ENCODE data around the gene C9orf50. TPM values are rescaled to one million over a fixed set of nuclear protein-coding genes. Genes with fewer than 3 reads are reported as not detected.
A peak's percentile ranks its signal among the peaks of the same experiment; 100 is the strongest.
"Not testable (repeated sequence)": the region's sequence is repeated elsewhere in the genome, so short reads cannot be mapped to it uniquely, and the experiment has no call there.

Gene C9orf50
- total and polyA plus RNA-seq, 10 donors: 0.12 to 0.46 (median 0.19) TPM; not detected in 6

GRCh38 chr9:129596541-129597331 is 24.2 kb downstream of the C9orf50 start:
- peak overlapping the region in 4 of 8 donors; percentile 22 to 63 (median 29) for H3K4me3 ChIP-seq
- TF ChIP-seq CTCF (IDR thresholded peaks at IDR 0.05 in 8 of 11, conservative IDR thresholded peaks at IDR 0.05 in 3 of 11) (no peak), POLR2AphosphoS5 (IDR thresholded peaks at IDR 0.05) (peak in 2 of 3 donors; percentile 55 to 73)
- no peaks in the 10 kb centered on the region for H3K9me3 ChIP-seq
- peaks cover 0 to 52% (median 19%) of the 10 kb centered on the region in 7 donors for H3K27me3 ChIP-seq (replicated peaks in 1 of 7)
- peaks cover 13 to 47% (median 32%) of the 10 kb centered on the region in 6 donors for H3K4me1 ChIP-seq
- peak overlapping the region; percentile 32 to 85 (median 80) for H3K27ac ChIP-seq
- WGBS, 5 donors: 39 to 54% (median 46%) methylated on average over 26 to 33 of the region's 33 CpGs
- no peaks in the 10 kb centered on the region for H3K36me3 ChIP-seq
- no peak for DNase-seq
- intact Hi-C loops (cut with DNase I; ENCODE audit: low total_unique reads): no loop called here

- DNase-seq: no peak
- Histone ChIP-seq H3K4me1 (peaks cover 13 to 47% (median 32%) of the 10 kb centered on the region in 6 donors), H3K27me3 (replicated peaks in 1 of 7) (peaks cover 0 to 48% (median 19%) of the 10 kb centered on the region in 7 donors), H3K27ac (peak overlapping the region in 6 of 8 donors; percentile 35 to 85 (median 82)), H3K36me3 (no peaks in the 10 kb centered on the region), H3K9me3 (no peaks in the 10 kb centered on the region), H3K4me3 (no peak overlapping the region)
- intact Hi-C loops (cut with DNase I; ENCODE audit: low total_unique reads): no loop called here
- TF ChIP-seq POLR2AphosphoS5 (IDR thresholded peaks at IDR 0.05) (no peak), CTCF (IDR thresholded peaks at IDR 0.05 in 8 of 11, conservative IDR thresholded peaks at IDR 0.05 in 3 of 11) (no peak), POLR2A (IDR thresholded peaks at IDR 0.05) (no peak)
- 42 to 62% (median 53%) methylated on average over 6 of the region's 6 CpGs for WGBS, 5 donors
Observed at GRCh38 chr9:129595903-129596540, 24.9 kb downstream of the C9orf50 start.

- TF ChIP-seq CTCF (IDR thresholded peaks at IDR 0.05 in 8 of 11, conservative IDR thresholded peaks at IDR 0.05 in 3 of 11) (no peak), POLR2AphosphoS5 (IDR thresholded peaks at IDR 0.05) (no peak), POLR2A (IDR thresholded peaks at IDR 0.05) (no peak)
- H3K27ac ChIP-seq: peak overlapping the region in 5 of 8 donors; percentile 16 to 85 (median 79)
- H3K36me3 ChIP-seq: no peaks in the 10 kb centered on the region
- intact Hi-C loops (cut with DNase I; ENCODE audit: low total_unique reads): no loop called here
- WGBS, 5 donors: 29 to 68% (median 42%) methylated on average over 5 of the region's 5 CpGs
- no peak for DNase-seq
- no peak overlapping the region for H3K4me3 ChIP-seq
- H3K9me3 ChIP-seq: no peaks in the 10 kb centered on the region
- peaks cover 13 to 47% (median 32%) of the 10 kb centered on the region in 6 donors for H3K4me1 ChIP-seq
- H3K27me3 ChIP-seq (replicated peaks in 1 of 7): peaks cover 0 to 41% (median 19%) of the 10 kb centered on the region in 7 donors
Observed at GRCh38 chr9:129595311-129595741, 25.6 kb downstream of the C9orf50 start.

- Histone ChIP-seq H3K36me3 (no peaks in the 10 kb centered on the region), H3K27ac (peak overlapping the region in 2 of 8 donors; percentile 80 to 85), H3K4me1 (peaks cover 13 to 47% (median 32%) of the 10 kb centered on the region in 6 donors), H3K9me3 (no peaks in the 10 kb centered on the region), H3K4me3 (no peak overlapping the region), H3K27me3 (replicated peaks in 1 of 7) (peaks cover 0 to 40% (median 19%) of the 10 kb centered on the region in 7 donors)
- DNase-seq: no peak
- intact Hi-C loops (cut with DNase I; ENCODE audit: low total_unique reads): no loop called here
- WGBS, 5 donors: 33 to 68% (median 44%) methylated on average over 7 of the region's 7 CpGs
- TF ChIP-seq POLR2A (IDR thresholded peaks at IDR 0.05): no peak
- no peak for TF ChIP-seq CTCF (IDR thresholded peaks at IDR 0.05 in 8 of 11, conservative IDR thresholded peaks at IDR 0.05 in 3 of 11)
- TF ChIP-seq POLR2AphosphoS5 (IDR thresholded peaks at IDR 0.05): no peak
Observed at GRCh38 chr9:129594632-129595031, 26.3 kb downstream of the C9orf50 start.

- H3K36me3 ChIP-seq; H3K27ac ChIP-seq; DNase-seq; H3K4me3 ChIP-seq; H3K9me3 ChIP-seq; intact Hi-C loops (cut with DNase I; ENCODE audit: low total_unique reads): not testable (repeated sequence)
- Histone ChIP-seq H3K27me3 (replicated peaks in 1 of 7) (peaks cover 0 to 22% (median 12%) of the 10 kb centered on the region in 7 donors), H3K4me1 (peaks cover 8 to 37% (median 24%) of the 10 kb centered on the region in 6 donors)
- WGBS, 5 donors: 88 to 92% (median 89%) methylated on average over 10 of the region's 10 CpGs
Observed at GRCh38 chr9:129592790-129593189, 28.1 kb downstream of the C9orf50 start.

Measured in spleen (tissue), 11 donors.